Stimulated activated naive CD8-positive, alpha-beta T cell treated with anti-CD3 and anti-CD28 coated beads, Interleukin-15, amount 100 ng/mL, for 72 hours (primary cell): ENCODE measurements around the gene PLCL2.
A peak's percentile ranks its signal among the peaks of the same experiment; 100 is the strongest.

Source experiments
- ATAC-seq: fragments of 150-1000 bp; cut with Tn5 transposase; 2 replicates; pipeline ENCODE4 v1.10.0; 2021; ENCODE audit warnings: mild to moderate bottlenecking, moderate library complexity
- DNase-seq, 2 donors: peaks; one replicate each; pipeline ENCODE4 v3.0.0; 2021 to 2022
- H3K27ac Mint-ChIP-seq, 2 donors: one replicate each; pipeline ENCODE4 v1.8.0; 2022; ENCODE audit warnings: mild to moderate bottlenecking in 2 of 2, mixed read lengths in 2 of 2, moderate library complexity in 2 of 2
- H3K27me3 Mint-ChIP-seq: one replicate; pipeline ENCODE4 v1.8.0; 2022; ENCODE audit warnings: mixed read lengths
- H3K4me1 Mint-ChIP-seq: one replicate; pipeline ENCODE4 v1.8.0; 2022; ENCODE audit warnings: mild to moderate bottlenecking, mixed read lengths
- H3K4me3 Mint-ChIP-seq, 2 donors: one replicate each; pipeline ENCODE4 v1.8.0; 2022; ENCODE audit warnings: mild to moderate bottlenecking in 2 of 2, mixed read lengths in 2 of 2, moderate library complexity in 1 of 2
- H3K9me3 Mint-ChIP-seq, 2 donors: one replicate each; pipeline ENCODE4 v1.8.0; 2022; ENCODE audit warnings: mixed read lengths in 2 of 2

PLCL2 gene

DNA sequence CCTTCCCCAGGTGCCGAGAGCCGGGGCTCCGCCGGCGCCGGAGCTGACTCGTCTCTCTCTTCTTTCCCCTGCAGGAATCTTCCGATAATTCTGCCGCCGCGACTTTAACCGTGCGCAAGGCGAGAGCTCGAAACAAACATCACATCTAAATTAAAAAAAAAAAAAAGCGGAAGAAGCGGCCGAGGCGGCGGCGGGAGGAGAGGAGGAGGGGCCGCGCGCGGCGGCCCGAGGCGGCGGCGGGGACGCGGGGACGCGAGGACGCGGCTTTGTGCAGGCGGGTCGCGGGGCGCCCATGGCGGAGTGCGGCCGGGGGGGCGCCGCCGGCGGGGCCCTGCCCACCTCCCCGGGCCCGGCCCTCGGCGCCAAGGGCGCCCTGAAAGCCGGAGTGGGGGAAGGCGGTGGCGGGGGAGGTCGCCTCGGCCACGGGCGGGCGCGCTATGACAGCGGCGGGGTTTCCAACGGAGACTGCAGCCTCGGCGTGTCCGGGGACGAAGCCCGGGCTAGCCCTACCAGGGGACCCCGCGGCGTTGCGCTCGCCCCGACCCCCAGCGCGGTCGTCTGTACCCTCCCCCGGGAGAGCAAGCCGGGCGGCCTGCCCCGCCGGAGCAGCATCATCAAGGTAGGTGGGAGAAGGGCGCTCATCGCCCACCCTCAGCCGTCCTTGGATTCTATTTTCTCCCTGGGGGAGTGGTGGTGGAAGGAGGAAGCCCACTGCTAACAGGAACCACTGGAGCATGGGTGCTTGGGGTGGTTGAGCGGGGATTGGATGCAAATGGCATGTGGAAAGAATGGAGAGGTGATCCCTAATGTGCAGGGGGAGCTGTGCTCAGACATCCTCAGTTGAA lies at the start of gene PLCL2:
Gene PLCL2, plus strand, starts transcription at position 208 of the 845 bp plus-strand sequence. Its CDS starts 85 bp downstream, at position 293.
- peak within 1 kb of the TSS; percentile 98 for H3K4me3 Mint-ChIP-seq
- peak within 1 kb of the TSS; percentile 97 to 99 for H3K27ac Mint-ChIP-seq
- no peaks in the 10 kb centered on the region for H3K27me3 Mint-ChIP-seq
- peaks cover 42% of the 10 kb centered on the region for H3K4me1 Mint-ChIP-seq
- DNase-seq = peak; percentile 64 to 67
- H3K9me3 Mint-ChIP-seq = no peaks in the 10 kb centered on the region
- peak; percentile 60 for ATAC-seq

GRCh38 chr3:16836505-16837237 lies 48.1 kb upstream of the PLCL2 start:
- ATAC-seq = no peak
- H3K4me3 Mint-ChIP-seq = no peak overlapping the region
- peaks cover 41% of the 10 kb centered on the region for H3K4me1 Mint-ChIP-seq
- H3K27ac Mint-ChIP-seq = no peak overlapping the region
- DNase-seq = no peak
- no peaks in the 10 kb centered on the region for H3K9me3 Mint-ChIP-seq
- no peaks in the 10 kb centered on the region for H3K27me3 Mint-ChIP-seq

GRCh38 chr3:16837602-16838001 lies 47.2 kb upstream of the PLCL2 start:
- no peaks in the 10 kb centered on the region for H3K27me3 Mint-ChIP-seq
- H3K4me1 Mint-ChIP-seq = peaks cover 51% of the 10 kb centered on the region
- H3K27ac Mint-ChIP-seq = no peak overlapping the region
- H3K4me3 Mint-ChIP-seq = peak overlapping the region in 1 of 2 donors; percentile 47
- no peak for ATAC-seq
- no peaks in the 10 kb centered on the region for H3K9me3 Mint-ChIP-seq
- no peak for DNase-seq

DNA sequence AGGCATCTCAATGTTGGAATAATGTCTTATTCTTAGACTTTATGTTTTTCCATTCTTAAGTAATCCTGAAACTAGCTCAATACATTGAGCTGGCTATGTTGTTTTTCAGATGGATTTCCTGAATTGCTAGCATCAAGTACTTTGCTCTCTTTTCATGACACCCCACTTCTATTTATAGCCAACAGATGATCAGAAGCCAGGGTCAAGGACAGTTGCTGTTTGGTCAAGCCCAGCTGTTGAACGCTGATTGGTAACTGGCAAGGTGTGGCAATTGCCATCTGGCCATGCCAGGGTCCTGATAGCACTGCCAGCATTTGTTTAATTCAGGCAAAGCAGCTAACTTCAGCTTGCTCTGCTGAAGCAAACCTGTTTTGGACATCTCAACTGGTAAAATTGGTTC lies 46.2 kb upstream of the PLCL2 start:
- DNase-seq (no peak), ATAC-seq (no peak)
- Mint-ChIP-seq H3K27ac (no peak overlapping the region), H3K4me3 (no peak overlapping the region), H3K27me3 (no peaks in the 10 kb centered on the region), H3K9me3 (no peaks in the 10 kb centered on the region), H3K4me1 (peaks cover 60% of the 10 kb centered on the region)

GRCh38 chr3:16839271-16840100 lies 45.3 kb upstream of the PLCL2 start:
- Mint-ChIP-seq H3K4me1 (peaks cover 69% of the 10 kb centered on the region), H3K27ac (no peak overlapping the region), H3K4me3 (no peak overlapping the region), H3K27me3 (no peaks in the 10 kb centered on the region), H3K9me3 (no peaks in the 10 kb centered on the region)
- DNase-seq (no peak), ATAC-seq (no peak)

DNA sequence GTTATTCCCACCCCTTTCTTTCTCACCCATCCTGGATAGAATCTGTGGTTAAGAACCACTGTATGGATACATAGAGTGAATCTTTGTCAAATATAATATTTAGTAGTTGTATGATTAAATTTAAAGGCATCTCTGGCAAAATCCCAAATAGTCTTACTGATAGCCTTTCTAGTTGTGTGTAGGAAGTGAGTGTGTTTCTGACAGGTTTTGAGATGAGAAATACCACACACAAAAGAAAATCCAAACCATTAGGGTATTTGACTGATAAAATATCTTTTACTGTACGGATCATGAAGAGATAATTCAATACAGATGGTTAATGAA lies 44.7 kb upstream of the PLCL2 start:
- ATAC-seq (no peak), DNase-seq (no peak)
- Mint-ChIP-seq H3K9me3 (no peaks in the 10 kb centered on the region), H3K27ac (no peak overlapping the region), H3K4me1 (peaks cover 73% of the 10 kb centered on the region), H3K27me3 (no peaks in the 10 kb centered on the region), H3K4me3 (no peak overlapping the region)

DNA sequence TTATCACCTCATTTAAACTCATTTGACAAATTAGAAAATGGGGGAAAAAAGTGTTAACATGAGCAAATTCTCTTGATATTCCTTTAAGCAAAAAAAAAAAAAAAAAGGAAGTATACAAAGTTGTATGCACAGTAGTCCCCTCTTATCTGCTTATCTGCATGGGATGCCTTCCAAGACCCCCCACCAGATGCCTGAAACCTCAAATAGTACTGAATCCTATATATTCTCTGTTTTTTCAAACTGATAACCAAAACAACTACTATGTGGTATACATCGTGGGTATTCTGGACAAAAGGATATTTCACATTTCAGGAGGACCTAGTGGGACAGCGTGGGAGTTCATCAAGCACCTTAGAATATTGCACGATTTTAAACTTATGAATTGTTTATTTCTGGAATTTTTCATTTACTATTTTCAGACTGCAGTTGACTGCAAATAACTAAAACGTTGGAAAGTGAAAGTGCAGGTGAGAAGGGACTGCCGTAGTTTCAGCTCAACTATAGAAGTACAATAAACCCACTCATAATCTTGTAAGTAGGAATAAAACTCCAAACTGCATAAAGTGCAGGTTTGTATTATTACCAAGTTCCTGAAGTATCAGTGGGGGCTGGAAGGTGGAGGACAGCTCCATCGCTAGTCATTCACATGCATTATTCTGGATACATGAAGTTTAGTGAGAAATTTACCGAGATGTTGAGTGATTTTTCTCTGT lies 43.6 kb upstream of the PLCL2 start:
- ATAC-seq = no peak

GRCh38 chr3:16841904-16842271 lies 42.9 kb upstream of the PLCL2 start:
- DNase-seq = peak in 1 of 2 donors; percentile 49
- Mint-ChIP-seq H3K27ac (peak overlapping the region; percentile 94 to 96), H3K9me3 (no peaks in the 10 kb centered on the region), H3K4me3 (peak overlapping the region; percentile 75 to 83), H3K27me3 (no peaks in the 10 kb centered on the region), H3K4me1 (peaks cover 86% of the 10 kb centered on the region)
- peak; percentile 79 for ATAC-seq

More for the DNA sequence above, 43.6 kb upstream of the PLCL2 start:
- peak overlapping the region; percentile 75 to 83 for H3K4me3 Mint-ChIP-seq
- DNase-seq = no peak
- H3K4me1 Mint-ChIP-seq = peaks cover 79% of the 10 kb centered on the region
- peak overlapping the region; percentile 94 to 96 for H3K27ac Mint-ChIP-seq
- no peaks in the 10 kb centered on the region for H3K9me3 Mint-ChIP-seq
- no peaks in the 10 kb centered on the region for H3K27me3 Mint-ChIP-seq

- peak overlapping the region; percentile 75 to 83 for H3K4me3 Mint-ChIP-seq
Observed at GRCh38 chr3:16842272-16843270, 42.2 kb upstream of the PLCL2 start.

DNA sequence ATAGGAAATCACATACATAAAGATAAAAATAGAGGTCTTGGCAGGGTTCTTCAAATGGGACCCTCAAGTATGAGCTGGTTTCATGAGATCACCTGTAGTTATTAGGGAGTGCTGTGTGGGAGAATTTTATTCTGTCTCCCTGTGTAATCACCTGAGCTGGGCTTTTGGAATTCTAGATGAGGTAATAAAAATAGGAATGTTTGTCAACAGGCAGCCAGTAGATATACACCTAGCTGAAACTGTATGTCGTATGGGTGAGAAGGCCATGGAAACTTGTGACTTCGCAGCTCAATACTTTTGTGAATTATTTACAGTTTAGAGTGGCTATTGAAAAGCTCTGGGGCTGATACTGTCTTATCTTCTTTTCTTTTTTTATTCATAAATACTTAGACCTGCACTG lies 40.5 kb upstream of the PLCL2 start:
- ATAC-seq (no peak), DNase-seq (no peak)
- H3K4me1 Mint-ChIP-seq = peaks cover 63% of the 10 kb centered on the region
- H3K27ac Mint-ChIP-seq = no peak overlapping the region
- no peaks in the 10 kb centered on the region for H3K9me3 Mint-ChIP-seq
- no peaks in the 10 kb centered on the region for H3K27me3 Mint-ChIP-seq
- H3K4me3 Mint-ChIP-seq = no peak overlapping the region

More at GRCh38 chr3:16842272-16843270, 42.2 kb upstream of the PLCL2 start:
- Mint-ChIP-seq H3K9me3 (no peaks in the 10 kb centered on the region), H3K4me1 (peaks cover 80% of the 10 kb centered on the region), H3K27me3 (no peaks in the 10 kb centered on the region), H3K27ac (peak overlapping the region; percentile 94 to 96)
- peak; percentile 96 for ATAC-seq
- peak; percentile 67 to 77 for DNase-seq

GRCh38 chr3:16844791-16845190 lies 40.0 kb upstream of the PLCL2 start:
- no peaks in the 10 kb centered on the region for H3K27me3 Mint-ChIP-seq
- no peak for DNase-seq
- peak overlapping the region in 1 of 2 donors; percentile 30 for H3K27ac Mint-ChIP-seq
- no peak overlapping the region for H3K4me3 Mint-ChIP-seq
- no peak for ATAC-seq
- peaks cover 64% of the 10 kb centered on the region for H3K4me1 Mint-ChIP-seq
- no peaks in the 10 kb centered on the region for H3K9me3 Mint-ChIP-seq

- Mint-ChIP-seq H3K27ac (no peak overlapping the region), H3K4me1 (peaks cover 61% of the 10 kb centered on the region), H3K9me3 (no peaks in the 10 kb centered on the region), H3K4me3 (no peak overlapping the region), H3K27me3 (no peaks in the 10 kb centered on the region)
- ATAC-seq = no peak
- no peak for DNase-seq
Observed at GRCh38 chr3:16846373-16847080, 38.2 kb upstream of the PLCL2 start.

DNA sequence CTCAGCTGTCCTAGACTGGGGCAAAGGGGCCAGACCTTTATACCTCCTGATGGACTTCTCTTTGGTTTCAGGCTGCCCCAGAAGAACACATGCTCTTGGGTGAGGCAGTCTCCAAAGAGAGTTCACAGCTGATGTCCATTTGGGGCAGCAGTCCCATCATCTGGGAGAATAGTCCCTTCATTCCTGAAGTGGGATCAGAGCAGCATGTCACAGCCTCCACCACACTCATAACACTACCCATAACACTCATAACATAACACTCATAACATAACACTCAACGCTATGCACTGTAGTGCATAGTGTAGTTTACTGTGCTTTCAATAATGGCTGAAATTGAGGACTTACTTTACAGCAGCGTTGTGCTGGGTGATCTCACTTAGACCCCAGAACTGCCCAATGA lies 36.7 kb upstream of the PLCL2 start:
- Mint-ChIP-seq H3K4me1 (peaks cover 46% of the 10 kb centered on the region), H3K4me3 (no peak overlapping the region), H3K27ac (no peak overlapping the region), H3K9me3 (no peaks in the 10 kb centered on the region), H3K27me3 (no peaks in the 10 kb centered on the region)
- DNase-seq = no peak
- peak; percentile 85 for ATAC-seq
